ENCODE data around the gene ESPN. TPM values are rescaled to one million over a fixed set of nuclear protein-coding genes. Genes with fewer than 3 reads are reported as not detected.

The ESPN gene
- polyA plus RNA-seq, 1 of the 3 experiments (the other 2 are of a cell fraction), result 0.33 TPM

DNA sequence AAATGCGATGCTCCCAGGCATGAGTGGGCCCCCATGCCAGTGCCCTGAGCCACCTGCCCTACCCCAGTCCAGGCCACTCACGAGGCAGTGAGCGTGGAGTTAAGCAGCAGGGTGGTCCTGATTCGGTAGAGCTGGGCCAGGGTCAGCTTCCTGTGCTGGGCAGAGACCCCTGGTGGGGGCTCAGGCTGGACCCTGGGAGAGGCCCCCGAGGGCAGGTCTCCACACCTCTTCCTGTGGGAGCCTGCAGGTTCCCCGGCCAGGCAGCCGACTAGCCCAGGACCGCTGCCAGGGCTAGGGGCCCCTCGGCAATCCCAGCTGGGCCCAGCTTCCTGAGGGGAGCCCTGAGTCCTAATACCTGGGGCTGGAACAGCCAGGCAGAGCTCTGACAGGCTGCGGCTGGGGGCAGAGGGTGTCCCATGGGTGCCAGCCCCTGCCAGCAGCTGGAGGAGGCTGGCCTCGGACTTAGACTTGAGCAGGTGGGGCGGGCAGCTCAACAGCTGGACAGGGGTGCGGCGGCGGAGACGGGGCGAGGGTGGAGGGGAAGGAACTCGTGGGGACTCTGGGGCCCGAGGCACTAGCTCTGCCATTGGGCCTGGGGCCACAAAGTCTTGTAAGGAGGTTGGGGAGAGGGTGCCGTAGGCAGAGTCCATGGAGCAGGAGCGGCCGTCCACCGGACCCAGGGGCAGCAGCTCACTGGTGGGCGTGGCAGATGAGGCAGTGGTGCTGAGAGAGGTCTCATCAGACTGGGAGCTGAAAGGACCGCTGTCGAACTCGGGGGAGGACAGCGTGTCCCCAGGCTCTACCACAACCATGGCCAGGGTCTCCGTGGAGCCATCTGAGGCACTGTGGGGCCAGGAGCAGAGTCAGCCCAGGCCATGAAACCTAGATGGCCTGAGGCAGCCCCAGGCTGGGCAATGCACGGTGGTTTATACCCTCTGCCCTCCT, 43.4 kb downstream of the ESPN start:
- Histone ChIP-seq H3K9me2 (no peaks in the 10 kb centered on the region), H3K36me3 (replicated peaks in 1 of 2; ENCODE audit: control insufficient read depth in 1 of 2, insufficient read depth in 2 of 2, low read length in 1 of 2) (peaks cover 0 to 45% of the 10 kb centered on the region in 2 experiments), H3K9ac (no peak overlapping the region), H3K27me3 (ENCODE audit: insufficient read depth) (no peaks in the 10 kb centered on the region), H4K20me1 (ENCODE audit: insufficient read depth) (no peaks in the 10 kb centered on the region), H3K4me1 (ENCODE audit: control insufficient read depth in 1 of 2, insufficient read depth in 2 of 2, low read depth in 1 of 2, low read length in 1 of 2) (no peaks in the 10 kb centered on the region), H3K4me2 (no peak overlapping the region), H3F3A (replicated peaks; ENCODE audit: insufficient read depth) (no peaks in the 10 kb centered on the region), H2AFZ (ENCODE audit: low read depth) (no peak overlapping the region), H3K79me2 (ENCODE audit: insufficient read depth) (no peaks in the 10 kb centered on the region), H3K9me3 (no peaks in the 10 kb centered on the region), H3K27ac (ENCODE audit: low read depth in 2 of 2, low read length in 1 of 2) (no peak overlapping the region), H3K4me3 (ENCODE audit: low read depth in 2 of 2, low read length in 1 of 2) (no peak overlapping the region)
- TF ChIP-seq FOXM1 (IDR thresholded peaks at IDR 0.05; ENCODE audit: low read depth) (no peak), FOSL2 (IDR thresholded peaks at IDR 0.05; ENCODE audit: borderline replicate concordance, low read depth) (no peak), TCF12 (IDR thresholded peaks at IDR 0.05) (no peak), TEAD4 (IDR thresholded peaks at IDR 0.05; ENCODE audit: borderline replicate concordance, insufficient read depth) (no peak), TAF1 (IDR thresholded peaks at IDR 0.05; ENCODE audit: borderline replicate concordance, low read depth, low read length) (no peak), NRF1 (IDR thresholded peaks at IDR 0.05; ENCODE audit: low read depth, low read length) (no peak), CHD2 (IDR thresholded peaks at IDR 0.05; ENCODE audit: low read length, partially characterized antibody) (no peak), POLR2AphosphoS5 (IDR thresholded peaks at IDR 0.05; ENCODE audit: low read depth, low read length) (no peak), JUND (IDR thresholded peaks at IDR 0.05) (no peak), RAD21 (IDR thresholded peaks at IDR 0.05; ENCODE audit: low read length) (no peak), GATA2 (CRISPR knock-in tag; IDR thresholded peaks at IDR 0.05) (no peak), MXI1 (IDR thresholded peaks at IDR 0.05; ENCODE audit: low read depth, low read length) (no peak)
- TF ChIP-seq, protein P1, sequence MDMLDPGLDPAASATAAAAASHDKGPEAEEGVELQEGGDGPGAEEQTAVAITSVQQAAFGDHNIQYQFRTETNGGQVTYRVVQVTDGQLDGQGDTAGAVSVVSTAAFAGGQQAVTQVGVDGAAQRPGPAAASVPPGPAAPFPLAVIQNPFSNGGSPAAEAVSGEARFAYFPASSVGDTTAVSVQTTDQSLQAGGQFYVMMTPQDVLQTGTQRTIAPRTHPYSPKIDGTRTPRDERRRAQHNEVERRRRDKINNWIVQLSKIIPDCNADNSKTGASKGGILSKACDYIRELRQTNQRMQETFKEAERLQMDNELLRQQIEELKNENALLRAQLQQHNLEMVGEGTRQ (IDR thresholded peaks at IDR 0.05; ENCODE audit: borderline replicate concordance, low read depth, low read length), result no peak
- TF ChIP-seq, protein P2, sequence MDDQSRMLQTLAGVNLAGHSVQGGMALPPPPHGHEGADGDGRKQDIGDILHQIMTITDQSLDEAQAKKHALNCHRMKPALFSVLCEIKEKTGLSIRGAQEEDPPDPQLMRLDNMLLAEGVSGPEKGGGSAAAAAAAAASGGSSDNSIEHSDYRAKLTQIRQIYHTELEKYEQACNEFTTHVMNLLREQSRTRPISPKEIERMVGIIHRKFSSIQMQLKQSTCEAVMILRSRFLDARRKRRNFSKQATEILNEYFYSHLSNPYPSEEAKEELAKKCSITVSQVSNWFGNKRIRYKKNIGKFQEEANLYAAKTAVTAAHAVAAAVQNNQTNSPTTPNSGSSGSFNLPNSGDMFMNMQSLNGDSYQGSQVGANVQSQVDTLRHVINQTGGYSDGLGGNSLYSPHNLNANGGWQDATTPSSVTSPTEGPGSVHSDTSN (IDR thresholded peaks at IDR 0.05), result no peak
- DNase-seq, result no peak
- 96% methylated on average over 16 of the region's 30 CpGs for WGBS (ENCODE audit: low lambda C conversion rate)
- ChIA-PET POLR2A (no interaction called here), CTCF (interaction anchor here (0.6 to 4.2 kb wide), 7 partner anchors 9 to 222 kb away, joined by 3 to 12 read pairs (median 4); partner anchors contain the start of gene ESPN)

All from SK-N-SH (cell line).